HUDEP-2 (cell line): ENCODE measurements around the gene RRBP1.

Experiments used
- DNase-seq, 76 experiments: peaks; one replicate each; lab custom pipeline; 2025; ENCODE audit not compliant: unreplicated experiment in 76 of 76; lab: John Stamatoyannopoulos, UW

The RRBP1 gene, protein sequence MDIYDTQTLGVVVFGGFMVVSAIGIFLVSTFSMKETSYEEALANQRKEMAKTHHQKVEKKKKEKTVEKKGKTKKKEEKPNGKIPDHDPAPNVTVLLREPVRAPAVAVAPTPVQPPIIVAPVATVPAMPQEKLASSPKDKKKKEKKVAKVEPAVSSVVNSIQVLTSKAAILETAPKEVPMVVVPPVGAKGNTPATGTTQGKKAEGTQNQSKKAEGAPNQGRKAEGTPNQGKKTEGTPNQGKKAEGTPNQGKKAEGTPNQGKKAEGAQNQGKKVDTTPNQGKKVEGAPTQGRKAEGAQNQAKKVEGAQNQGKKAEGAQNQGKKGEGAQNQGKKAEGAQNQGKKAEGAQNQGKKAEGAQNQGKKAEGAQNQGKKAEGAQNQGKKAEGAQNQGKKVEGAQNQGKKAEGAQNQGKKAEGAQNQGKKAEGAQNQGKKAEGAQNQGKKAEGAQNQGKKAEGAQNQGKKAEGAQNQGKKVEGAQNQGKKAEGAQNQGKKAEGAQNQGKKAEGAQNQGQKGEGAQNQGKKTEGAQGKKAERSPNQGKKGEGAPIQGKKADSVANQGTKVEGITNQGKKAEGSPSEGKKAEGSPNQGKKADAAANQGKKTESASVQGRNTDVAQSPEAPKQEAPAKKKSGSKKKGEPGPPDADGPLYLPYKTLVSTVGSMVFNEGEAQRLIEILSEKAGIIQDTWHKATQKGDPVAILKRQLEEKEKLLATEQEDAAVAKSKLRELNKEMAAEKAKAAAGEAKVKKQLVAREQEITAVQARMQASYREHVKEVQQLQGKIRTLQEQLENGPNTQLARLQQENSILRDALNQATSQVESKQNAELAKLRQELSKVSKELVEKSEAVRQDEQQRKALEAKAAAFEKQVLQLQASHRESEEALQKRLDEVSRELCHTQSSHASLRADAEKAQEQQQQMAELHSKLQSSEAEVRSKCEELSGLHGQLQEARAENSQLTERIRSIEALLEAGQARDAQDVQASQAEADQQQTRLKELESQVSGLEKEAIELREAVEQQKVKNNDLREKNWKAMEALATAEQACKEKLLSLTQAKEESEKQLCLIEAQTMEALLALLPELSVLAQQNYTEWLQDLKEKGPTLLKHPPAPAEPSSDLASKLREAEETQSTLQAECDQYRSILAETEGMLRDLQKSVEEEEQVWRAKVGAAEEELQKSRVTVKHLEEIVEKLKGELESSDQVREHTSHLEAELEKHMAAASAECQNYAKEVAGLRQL (N-terminal part only)

DNA sequence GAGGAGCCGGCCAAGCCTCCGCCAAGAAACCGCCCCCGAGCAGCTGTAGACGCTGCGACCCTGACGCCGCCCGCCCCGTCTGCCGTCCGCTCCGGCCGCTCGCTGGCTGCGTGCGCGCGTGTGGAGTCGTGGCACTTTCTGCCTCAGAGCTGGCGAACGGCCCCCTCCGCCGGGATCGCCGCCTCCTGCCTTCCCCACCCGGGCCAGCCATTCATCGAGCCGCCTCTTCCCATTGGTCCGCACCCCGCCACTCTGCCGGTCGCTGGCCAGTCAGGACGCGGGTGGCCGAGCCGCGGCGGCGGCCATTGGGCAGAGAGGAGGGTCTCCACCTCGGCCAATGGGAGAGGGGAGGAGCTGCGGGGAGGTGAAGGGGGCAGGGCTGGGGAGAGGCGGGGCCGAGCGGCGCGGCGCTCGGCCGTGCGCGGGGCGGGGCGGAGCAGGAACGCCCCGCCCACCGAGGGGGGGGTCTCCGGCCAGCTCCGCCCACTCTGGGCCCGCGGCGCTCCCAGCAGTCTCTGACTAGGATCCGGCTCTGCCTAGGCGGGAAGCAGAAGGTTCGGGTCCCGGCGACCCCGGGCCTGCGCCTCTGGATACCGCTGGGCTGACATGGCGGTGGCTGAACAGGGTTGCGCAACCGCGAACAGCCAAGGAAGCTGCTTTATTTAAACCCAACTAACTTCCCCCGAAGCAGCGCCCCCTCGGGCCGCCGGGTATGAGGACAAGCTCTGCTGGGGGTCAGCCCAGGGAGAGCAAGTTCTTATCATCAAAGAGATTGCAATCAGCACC, at the start of gene RRBP1:
Gene RRBP1 (minus strand): TSS at position 140 of the 786 bp plus-strand sequence. CDS start 21,735 bp downstream, outside the sequence.
- DNase-seq = peak; percentile 54 to 99 (median 95)

GRCh38 chr20:17731233-17731632, 49.2 kb upstream of the RRBP1 start:
- no peak for DNase-seq

GRCh38 chr20:17730071-17730470, 48.0 kb upstream of the RRBP1 start:
- DNase-seq = no peak

- DNase-seq = no peak
These were observed 46.0 kb upstream of the RRBP1 start for GRCh38 chr20:17728074-17728473.

DNA sequence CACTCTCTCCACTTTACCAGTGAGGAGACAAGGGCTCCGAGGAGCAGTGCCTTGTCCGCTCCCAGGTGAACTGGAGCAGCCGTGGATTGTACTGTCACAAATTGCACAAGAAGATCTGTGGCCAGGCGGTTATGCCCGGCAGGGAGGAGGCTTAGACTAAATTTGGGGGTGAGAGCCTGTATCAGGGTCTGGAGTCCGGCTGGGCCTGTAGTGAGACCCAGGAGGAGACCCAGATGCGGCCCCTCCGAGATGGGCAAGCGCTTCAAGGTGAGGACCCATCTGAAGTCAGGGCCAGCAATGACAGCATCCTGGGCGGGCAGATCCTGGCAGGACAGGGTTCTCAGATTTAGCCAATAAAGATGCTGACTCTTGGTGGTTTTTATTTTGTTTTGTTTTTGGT, 45.3 kb upstream of the RRBP1 start:
- no peak for DNase-seq

DNA sequence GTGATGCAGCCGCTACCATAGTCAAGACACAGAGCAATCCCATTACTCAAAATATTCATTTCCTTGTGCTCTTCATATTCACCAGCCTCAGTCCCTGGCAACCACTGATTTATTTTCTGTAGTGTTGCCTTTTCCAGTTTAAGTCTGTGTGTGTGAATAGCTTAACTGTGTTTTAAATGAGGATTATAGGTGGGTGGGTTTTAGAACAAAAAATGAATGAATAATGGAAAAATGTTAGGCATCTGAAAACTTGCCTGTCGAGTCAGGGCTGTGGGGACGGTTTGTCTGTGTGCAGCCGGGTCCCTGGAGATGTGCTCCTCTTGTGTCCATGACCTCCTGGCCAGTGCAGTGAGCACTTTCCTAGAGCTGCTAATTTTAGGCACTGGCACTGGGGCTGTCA, 44.9 kb upstream of the RRBP1 start:
- no peak for DNase-seq

DNA sequence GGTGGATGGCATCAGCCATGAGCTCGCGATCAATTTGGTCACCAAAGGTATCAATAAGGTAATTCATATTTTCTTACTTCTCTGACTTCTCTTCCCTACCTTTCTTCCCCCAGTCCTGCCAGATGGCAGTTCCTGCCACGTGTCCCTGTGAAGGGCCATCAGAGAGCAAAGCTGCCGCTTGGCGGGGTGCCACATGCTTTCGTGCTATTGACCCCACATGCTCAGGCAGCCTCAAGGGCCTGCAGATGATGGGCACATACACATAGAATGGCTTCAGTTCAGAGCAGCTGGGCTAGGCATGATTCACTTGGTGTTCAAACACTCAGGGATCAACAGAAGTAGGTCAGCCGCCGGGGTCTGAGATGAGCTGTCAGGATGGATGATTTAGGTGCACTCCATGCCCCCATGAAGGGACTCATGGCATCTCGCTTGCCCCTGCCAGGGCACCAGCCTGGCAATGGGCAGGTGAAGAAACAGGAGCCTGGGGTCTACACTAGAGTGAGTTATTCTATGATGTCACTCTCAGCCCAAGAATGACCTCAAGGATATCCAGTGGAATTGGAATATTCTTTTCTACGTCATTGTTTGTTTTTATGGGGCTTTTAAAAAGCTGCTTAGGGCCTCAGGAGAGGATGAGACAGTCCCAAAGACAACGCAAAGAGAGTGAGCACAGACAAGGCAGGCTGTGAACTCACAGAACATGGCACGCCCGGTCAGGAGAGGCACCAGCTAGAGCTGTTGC, 43.2 kb upstream of the RRBP1 start:
- no peak for DNase-seq

DNA sequence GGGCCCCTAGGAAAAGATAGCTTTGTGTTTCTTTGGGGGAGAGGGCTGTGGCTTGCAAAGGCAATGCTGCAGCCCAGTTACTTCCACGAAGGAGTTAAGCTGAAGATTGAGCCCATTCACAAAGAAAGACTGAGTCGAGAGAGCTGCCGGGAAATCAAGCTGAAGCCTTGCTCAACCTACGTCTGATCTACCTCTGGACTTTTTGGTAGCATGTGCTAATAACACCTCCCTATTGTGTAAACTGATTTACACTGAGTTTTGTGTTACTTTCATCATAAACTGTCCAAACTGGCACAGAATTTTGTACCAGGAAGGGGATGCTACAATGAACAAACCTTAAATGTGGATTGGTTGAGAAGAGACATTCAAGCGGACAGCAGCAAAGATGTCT, 41.3 kb upstream of the RRBP1 start:
- no peak for DNase-seq

DNA sequence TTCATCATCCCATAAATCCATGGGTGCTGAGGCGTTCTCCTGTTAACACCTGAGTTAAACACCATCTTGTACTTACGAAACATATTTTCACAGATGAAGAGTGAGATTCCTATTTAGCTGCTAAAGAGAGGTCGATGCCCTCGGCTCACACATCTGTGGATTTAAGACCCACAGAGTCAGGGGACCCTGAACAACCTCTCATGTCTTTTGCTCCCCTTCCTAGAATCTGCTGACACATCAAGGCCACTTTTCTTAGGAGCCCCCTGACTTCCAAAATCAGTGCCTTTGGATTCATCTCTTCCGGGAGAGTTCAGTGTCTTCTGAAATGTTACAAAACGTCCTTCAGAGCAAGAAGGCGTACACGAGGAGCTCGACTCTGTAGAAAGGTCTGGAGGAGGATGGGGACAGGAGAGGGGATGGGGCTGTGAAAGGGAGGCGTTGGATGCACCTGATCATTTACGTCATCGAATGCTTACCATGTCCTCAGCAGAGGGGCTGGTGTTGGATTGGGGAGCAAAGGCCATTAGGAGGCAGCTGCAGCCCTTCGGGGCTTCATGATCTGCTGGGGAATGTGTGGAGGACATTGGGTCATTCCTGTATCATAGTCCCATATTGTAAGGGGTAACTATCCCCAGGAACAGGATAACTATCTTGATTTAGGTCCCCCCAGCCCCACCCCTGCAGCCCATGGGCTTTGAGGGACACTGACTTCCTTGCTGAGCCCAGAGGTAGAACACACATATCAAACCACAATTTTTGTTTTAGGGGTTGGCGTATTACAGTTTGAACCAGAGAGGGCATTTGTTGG, 40.7 kb upstream of the RRBP1 start:
- no peak for DNase-seq

DNA sequence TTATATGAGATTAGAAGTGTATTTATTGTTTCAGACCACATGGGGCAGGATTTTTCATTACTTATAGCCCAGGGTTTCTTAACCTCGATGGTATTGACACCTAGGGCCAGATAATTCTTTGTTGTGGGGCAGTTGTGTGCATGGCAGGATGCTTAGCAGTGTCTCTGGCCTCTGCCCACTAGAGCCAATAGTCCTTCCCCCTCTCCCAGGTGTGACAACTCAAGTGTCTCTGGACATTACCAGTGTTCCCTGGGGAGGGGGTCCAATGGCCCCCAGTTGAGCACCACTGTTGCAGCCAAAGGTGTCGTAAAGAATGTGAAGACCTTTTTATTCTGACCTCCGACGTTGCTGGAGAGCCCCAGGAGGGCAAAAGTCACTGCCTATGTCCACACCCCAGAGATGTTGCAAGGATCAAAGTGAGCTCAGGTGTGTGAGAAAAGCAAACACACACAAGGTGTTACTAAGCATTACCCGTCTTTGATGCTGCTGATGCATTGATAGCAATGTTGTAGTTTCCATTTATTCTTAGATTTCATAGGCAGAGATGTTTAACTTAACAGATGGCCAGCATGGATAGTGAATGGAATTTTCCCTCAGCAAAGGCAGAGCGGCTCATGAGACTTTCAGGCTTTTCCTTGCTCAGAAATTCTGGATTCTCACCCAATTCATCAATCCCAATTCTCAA, 39.9 kb upstream of the RRBP1 start:
- peak in 1 of 76 experiments; percentile 9 for DNase-seq

GRCh38 chr20:17720755-17721154, 38.7 kb upstream of the RRBP1 start:
- no peak for DNase-seq

DNA sequence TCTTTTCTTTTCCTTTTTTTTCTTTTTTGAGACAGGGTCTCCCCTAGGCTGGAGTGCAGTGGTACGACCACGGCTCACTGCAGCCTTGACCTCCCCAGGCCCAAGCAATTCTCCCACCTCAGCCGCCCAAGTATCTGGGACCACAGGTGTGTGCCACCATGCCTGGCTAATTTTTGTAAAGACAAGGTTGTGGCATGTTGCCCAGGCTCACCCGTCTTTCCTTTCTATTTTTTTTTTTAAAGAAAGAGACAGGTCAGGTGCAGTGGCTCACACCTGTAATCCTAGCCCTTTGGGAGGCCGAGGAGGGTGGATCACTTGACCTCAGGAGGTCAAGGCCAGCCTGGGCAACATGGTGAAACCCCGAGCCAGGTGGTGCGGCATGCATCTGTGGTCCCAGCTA, 34.3 kb upstream of the RRBP1 start:
- no peak for DNase-seq

DNA sequence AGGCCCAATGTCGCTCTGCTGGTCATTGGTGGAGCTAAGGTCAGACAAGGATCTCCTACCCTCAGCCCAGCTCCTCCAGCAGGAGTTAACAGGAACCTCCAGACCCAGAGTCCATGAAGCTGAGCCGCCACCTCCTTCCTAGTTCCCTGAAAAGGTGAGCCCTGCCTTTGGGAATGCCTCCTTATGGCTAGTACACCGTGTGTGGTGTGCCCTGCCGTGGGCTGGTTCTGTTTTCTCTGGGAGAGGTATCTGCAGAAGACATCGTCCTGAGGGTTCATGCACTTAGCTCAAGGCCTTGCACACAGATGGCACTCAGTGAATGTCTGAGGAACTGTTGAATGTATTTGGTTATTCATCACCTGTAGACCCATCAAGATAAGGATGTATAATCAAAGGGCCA, 33.0 kb upstream of the RRBP1 start:
- DNase-seq = no peak

GRCh38 chr20:17714597-17714996, 32.6 kb upstream of the RRBP1 start:
- no peak for DNase-seq

- no peak for DNase-seq
These were observed 30.7 kb upstream of the RRBP1 start for GRCh38 chr20:17712708-17713107.

- DNase-seq = no peak
These were observed 30.2 kb upstream of the RRBP1 start for GRCh38 chr20:17712201-17712600.

- DNase-seq = no peak
These were observed 29.2 kb upstream of the RRBP1 start for GRCh38 chr20:17711267-17711627.
